GM18858 (cell line): ENCODE results near the gene PRSS56.

Experiments used
- ATAC-seq: cut with Tn5 transposase; IDR thresholded peaks from one replicate; pipeline ENCODE4 v1.9.1; 2021; ENCODE audit not compliant: unreplicated experiment

PRSS56 gene

DNA sequence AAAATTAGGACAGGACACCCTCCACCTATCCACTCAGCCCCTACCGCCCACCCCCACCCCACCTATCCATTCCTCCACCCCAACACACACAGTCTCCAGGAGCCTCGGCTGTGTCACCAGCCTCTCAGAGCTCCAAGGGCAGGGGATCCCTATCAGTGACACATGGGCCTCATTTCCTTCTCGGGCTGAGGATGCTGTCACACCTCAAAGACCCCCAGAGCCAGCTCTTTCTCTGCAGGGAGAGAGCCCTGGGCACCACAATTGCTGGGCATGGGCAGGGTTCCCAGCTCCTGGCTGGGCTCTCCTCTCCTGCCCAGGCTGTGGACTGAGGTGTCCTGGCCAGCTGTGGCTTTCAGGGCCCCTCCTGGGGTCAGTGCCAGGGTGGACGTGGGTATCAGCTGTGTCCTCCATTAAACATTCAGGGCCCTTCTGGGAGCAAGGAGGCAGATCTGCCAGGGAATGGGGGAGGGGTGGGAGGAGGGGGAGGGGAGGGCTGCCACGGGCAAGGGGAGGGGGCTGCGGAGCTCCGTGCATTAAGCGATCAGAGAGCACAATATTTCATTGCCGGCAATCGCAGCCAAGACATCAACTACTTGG, 18.3 kb upstream of the PRSS56 start:
- ATAC-seq, result no peak

DNA sequence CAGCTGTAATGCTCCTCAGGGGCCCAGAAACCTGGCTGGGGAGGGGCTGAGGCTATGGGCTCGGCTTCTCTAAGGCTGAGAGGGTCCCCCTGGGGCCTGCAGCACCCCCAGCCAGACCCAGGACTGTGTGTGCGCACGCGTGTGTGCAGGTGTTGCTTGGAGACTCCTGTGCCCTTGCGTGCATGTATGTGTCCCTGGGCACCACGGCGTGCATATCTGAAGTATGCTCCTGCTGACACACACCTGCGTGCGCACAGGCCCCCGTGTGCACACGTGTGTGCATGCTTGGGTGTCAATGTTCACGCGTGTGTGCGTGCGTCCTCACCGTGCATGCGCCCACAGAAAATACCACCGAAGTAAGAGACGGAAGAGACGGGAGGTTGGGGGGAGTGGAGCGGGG, 17.7 kb upstream of the PRSS56 start:
- no peak for ATAC-seq

DNA sequence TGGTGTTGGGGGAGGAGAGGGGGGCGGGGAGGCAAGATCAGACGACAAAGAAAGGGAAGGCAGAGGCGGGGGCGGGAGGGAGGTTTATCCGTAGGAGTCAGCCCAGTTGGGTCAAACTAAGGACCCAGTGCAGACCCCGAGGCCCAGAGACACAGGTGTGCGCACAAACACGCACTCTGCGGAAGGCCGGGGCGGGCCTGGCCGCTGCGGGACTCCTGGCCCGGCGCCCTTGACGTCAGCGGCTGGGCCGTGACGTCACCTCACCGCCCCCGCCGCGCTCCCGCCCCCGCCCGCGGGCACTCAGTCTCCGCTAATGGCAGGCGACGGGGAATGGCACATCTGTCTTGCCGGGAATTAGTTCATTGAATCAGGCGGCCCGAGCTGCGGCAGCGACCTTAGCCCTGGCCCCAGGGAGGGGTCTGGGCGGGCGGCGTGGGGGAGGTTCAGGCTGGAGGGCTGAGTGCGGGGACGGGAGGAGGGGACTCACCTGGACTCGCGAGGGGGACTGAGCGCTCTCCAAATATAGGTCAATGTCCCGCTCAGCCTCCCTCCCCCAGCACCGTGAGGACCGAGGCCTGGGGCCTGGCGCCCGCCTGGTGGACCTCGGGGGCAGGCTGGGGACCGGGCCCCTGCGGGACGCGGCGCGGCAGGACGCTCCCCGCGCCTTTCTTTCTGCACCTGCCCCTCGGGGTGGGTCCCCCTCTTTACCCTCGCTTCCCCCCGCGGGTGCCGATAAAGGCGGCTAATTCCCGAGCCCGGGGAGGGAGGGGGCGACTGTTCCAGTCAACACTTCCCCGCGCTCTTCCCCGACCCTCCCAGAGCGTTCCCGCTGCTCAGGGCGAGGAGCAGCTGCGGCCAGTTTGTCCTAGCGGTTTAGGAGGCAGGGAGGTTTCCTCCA, 17.0 kb upstream of the PRSS56 start:
- ATAC-seq, result no peak

DNA sequence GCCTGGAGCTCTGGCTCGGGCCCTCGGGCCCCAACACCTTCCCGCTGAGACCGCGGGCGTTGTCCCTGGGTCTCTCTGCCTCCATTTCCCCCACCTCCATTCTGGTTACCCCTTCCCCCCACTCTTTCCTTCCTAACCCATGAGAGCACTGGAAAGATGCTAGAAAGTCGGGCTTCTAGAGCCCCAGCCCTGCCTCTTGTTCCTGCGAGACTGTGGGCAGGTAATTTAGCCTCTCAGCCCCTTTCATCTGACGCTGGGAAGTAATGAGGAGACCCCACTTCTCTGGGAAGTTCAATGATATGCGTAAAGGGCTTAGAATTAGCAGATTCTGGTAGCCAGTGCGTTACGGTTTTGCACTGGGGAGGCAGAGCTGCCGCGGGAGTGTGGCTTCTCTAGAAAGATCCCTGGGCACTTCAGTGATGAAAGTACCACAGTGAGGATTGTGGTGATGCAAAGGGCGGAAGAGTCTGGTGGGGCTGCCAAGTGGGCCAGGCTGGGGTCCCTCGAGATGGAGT, 16.3 kb upstream of the PRSS56 start:
- ATAC-seq, result no peak

DNA sequence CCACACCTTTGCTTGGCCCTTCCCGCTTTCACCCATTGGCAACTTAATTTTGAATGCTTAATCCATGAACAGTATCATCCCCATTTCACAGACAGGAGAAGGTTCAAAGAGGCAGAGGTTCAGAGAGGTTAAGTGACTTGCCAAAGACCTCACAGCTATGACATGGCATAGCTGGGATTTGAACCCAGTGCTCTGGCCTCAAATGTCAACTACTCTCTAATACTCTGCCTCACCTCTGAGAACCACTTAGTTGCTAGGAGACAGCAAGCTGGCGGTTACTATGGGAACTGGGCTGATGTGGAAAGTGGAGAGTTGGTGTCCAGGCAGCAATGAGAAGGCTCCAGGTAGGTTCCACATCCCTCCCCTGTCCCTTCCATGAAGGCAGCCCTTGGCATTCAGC, 15.8 kb upstream of the PRSS56 start:
- ATAC-seq, result no peak

DNA sequence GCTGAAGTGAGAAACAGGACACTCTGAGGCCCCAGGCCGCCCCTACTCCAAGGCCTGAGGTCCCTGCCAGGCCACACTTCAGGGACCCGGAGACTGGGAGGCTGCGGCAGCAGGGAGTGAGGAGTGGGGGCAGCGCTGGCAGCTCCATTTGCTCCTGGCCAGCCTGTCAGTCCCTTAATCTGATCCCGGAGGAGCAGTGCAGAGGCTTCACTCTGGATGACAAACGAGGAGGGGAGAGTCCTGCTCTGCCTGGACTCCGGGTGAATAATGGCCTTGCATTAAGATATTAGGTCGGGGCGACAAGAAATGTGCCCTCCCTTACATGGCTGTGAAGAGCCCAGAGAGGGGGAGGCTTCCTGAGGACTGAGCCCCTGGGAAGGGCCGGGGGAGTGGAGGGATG, 14.3 kb upstream of the PRSS56 start:
- ATAC-seq, result no peak

DNA sequence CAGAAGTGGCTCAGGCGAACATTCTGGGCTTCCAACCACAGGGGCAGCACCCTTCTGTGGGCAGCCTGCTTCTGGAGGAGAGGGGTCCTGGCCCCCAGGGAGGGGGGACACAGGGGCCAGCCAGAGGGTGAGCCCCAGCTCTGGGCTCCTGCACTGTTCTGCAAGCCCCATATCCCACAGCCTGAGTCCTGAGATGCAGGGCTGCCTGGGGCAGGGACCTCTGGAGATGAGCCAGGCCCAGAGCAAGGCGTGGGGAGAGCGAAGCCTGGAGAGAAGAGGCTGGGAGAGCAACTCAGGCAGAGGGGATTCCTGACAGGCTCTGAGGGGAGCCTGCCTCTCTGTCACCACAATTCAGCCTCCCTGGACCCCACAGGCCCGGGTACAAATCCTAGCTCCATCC, 13.5 kb upstream of the PRSS56 start:
- no peak for ATAC-seq

DNA sequence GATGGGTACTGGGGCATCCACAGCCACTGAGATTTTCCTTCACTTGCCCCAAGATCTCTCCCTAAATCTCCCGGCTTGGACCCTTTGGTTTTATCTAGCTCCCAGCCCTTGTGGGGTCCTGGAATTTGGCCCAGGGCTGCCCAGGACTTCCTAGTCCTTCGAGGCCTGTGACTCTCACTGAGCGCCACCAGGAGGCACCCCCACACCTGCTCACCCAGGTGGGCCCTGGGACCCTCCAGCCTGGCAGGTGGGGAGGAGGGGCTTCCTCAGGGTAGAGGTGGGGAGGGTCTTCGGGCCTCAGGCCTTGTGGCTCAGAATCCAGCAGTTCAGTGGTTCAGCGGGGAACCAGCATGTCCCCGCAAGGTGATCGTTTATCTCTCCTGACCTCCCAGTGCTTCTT, 11.9 kb upstream of the PRSS56 start:
- no peak for ATAC-seq

DNA sequence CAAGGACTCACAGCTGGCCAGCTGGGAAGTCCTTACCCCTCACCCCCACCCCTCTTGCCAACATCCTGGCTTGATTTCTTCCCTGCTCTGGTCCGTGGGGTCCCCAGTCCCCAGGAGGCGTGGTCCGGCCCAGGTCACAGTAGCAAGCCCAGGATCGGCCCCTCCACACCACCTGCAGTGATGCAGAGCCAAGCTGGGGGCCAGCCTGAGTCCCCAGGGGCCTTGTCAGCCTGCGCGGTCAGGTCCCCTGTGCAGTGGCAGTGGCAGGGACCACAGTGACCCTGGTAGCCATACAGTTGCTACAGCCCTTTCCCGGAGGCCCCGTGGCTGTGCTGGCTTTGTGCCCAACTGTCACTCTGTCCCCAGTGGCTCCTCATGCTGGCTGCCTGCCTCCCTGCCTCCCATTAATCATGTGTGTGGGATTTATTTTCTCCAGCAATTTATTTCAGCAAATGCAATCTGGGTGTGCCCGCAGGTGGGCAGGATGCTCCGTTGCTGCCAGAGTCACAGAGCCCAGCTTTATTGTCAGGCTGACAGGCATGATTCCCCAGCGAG, 8.8 kb upstream of the PRSS56 start:
- ATAC-seq, result no peak

DNA sequence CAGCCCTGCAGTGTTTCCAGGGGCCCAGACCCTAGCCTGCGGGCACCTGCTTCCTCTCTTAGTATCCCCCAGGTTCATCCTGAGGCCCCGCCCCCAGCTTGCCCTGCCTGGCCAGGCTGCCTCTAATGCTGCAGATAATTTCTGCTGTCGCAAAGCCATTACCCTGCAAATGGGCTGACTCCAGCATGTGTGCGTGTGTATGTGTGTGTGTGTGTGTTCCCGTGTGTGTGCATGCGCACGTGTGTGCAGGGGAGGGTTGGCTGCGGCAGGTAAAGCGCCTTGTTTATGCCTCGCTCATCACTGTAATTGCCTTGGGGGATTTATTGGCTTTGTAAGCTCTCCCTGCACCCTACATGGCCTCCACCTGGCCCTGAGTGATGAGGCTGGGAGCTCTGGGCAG, 7.6 kb upstream of the PRSS56 start:
- no peak for ATAC-seq

DNA sequence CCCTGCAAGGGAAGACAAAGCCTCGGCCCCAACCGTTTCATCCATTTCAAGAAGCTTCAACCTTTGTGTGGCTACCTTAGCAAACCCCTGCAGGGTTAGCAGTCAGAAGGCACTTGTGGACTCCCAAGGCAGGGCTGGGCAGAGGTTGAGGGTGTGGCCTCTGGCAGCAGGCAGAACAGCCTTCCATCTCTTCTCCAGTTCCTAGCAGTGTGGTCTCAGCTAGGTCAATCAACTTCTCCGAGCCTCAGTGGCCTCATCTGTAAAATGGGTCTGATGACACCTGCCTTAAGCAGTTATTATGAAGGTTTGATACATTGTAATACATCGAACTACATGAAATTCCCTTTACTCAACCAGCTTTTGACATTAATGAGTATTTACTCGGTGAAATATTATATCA, 6.8 kb upstream of the PRSS56 start:
- ATAC-seq, result no peak

DNA sequence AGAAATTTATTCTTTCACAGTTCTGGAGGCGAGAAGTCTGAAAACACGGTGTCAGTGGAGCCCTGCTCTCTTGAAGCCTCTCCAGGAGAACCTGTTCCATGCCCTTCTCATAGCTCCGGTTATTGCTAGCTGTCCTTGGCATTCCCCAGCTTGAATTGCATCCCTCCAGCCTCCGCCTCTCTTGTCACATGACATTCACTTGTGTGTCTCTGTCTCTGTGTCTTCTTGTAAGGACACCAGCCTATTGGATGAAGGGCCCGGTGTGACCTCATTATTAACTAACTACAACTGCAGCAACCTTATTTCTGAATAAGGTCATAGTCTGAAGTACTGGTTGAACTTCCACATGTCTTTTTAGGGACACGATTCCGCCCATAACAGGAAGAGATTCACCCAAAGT, 4.5 kb upstream of the PRSS56 start:
- no peak for ATAC-seq

DNA sequence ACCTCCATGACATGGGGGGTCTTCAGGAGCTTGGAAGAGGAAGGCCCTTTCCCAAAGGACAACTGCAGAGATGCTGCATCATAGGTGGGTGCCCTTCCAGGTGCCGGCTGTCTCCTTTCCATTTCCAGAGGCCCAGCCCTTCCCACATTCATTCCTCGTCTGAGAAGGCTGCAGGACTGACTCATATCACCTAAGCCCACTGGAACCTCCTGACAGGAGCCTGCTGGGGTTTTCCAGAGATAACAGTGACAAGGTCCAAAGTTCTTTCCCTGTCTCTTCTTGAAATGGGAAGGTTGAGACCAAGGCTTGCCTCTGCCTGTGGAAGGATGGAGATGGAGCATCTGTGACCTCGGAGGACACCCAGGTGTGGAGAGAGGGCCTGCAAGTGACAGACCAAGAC, 3.6 kb upstream of the PRSS56 start:
- no peak for ATAC-seq

DNA sequence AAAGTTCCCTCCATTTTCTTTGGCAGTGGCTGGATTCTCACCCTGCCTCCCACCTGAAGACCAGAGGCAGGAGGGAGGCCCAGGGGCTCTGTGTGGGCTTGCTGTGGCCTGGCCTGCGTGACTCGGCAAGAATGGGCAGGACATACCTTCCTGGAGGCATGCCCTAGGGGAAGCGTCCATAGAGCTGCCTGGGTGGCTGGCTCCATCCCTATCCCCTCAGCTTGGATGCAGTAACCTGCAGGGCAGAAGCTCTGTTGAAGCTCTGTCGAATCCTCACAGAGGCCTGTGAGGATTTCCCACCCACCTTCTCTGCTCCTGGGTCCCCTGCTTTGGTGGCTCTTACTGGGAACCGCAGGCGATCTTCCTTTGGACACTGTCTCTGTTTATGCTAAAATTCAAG, 1.3 kb upstream of the PRSS56 start:
- ATAC-seq, result no peak

DNA sequence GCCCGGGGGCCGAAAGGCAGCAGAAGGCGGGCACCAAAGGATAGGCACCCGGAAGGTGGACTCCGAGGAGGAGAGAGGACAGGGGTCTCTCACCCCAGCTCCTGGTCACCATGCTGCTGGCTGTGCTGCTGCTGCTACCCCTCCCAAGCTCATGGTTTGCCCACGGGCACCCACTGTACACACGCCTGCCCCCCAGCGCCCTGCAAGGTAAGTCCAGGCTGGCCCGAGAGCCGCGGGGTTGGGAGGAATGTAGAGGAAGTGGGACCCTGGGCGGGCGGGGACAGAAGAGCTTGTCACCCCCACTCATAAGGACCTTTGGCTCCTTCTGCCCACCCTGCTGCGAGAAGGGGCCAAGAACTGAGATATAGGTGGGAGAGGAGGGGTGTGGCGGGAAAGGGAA, 301 bp downstream of the PRSS56 start:
- ATAC-seq, result no peak

DNA sequence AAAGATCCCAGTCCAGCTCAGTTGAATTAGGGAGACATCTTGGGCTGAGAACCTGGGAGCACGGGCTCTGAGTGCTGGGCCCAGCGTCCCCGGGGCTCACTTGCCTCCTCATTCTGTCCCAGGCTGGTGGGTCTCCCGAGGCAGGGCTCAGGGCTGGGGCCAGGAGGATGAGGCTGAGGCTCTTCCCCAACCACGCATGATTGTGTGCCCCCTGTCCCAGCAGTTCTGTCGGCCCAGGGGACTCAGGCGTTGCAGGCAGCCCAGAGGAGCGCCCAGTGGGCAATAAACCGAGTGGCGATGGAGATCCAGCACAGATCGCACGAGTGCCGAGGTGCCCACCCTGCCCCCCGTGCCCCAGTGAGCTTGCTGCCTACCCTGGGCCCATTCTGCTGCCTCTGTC, 910 bp downstream of the PRSS56 start:
- ATAC-seq, result no peak

DNA sequence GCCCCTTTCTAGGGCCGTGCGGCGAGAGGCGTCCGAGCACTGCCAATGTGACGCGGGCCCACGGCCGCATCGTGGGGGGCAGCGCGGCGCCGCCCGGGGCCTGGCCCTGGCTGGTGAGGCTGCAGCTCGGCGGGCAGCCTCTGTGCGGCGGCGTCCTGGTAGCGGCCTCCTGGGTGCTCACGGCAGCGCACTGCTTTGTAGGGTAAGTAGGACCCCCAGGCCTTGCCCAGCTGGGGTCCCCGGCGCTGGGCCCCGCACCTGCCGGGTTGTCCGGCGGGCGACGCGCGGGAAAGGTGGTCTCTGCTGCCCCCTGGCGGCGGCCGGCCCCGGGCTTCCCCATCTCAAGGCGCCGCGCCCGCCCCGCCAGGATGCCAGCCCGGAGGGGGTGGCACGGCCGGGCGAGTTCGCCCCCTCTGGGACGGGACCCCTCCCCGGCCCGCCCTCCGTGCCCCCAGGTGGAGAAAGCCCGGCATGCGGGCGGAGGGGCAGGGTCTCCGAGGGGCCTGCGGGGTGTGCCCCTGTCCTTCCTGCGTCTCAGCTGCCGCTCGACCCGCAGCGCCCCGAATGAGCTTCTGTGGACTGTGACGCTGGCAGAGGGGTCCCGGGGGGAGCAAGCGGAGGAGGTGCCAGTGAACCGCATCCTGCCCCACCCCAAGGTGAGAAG, 1.9 kb downstream of the PRSS56 start:
- ATAC-seq, result no peak

DNA sequence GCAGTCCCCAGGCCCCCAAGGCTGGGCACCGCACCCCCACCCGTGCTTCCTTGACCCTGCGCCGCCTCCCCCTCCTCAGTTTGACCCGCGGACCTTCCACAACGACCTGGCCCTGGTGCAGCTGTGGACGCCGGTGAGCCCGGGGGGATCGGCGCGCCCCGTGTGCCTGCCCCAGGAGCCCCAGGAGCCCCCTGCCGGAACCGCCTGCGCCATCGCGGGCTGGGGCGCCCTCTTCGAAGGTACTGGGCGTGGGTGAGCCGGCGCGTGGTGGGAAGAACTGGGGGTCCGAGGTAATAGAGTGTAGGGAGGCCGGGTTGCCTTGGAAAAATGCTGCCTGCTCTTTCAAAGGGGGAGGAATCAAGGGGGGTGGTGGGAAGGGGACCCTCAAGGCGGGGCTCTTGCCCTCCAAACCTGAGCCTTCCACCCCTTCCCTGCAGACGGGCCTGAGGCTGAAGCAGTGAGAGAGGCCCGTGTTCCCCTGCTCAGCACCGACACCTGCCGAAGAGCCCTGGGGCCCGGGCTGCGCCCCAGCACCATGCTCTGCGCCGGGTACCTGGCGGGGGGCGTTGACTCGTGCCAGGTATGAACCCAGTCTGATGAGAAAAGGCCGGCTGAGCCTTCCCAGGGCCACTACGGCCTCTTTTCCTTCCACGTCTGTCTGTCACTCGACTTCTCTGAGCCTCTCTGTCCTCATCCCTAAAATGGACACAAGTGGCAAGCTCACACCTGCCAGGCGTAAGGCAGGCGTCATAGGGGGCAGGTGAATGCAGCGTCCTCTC, 2.6 kb downstream of the PRSS56 start:
- ATAC-seq, result no peak

DNA sequence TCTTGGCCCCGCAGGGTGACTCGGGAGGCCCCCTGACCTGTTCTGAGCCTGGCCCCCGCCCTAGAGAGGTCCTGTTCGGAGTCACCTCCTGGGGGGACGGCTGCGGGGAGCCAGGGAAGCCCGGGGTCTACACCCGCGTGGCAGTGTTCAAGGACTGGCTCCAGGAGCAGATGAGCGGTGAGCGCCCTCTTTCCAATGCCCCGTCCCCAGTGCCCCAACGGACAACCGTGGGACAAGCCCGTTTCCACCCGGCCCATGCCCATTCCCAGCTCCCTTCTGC, 3.2 kb downstream of the PRSS56 start:
- no peak for ATAC-seq

DNA sequence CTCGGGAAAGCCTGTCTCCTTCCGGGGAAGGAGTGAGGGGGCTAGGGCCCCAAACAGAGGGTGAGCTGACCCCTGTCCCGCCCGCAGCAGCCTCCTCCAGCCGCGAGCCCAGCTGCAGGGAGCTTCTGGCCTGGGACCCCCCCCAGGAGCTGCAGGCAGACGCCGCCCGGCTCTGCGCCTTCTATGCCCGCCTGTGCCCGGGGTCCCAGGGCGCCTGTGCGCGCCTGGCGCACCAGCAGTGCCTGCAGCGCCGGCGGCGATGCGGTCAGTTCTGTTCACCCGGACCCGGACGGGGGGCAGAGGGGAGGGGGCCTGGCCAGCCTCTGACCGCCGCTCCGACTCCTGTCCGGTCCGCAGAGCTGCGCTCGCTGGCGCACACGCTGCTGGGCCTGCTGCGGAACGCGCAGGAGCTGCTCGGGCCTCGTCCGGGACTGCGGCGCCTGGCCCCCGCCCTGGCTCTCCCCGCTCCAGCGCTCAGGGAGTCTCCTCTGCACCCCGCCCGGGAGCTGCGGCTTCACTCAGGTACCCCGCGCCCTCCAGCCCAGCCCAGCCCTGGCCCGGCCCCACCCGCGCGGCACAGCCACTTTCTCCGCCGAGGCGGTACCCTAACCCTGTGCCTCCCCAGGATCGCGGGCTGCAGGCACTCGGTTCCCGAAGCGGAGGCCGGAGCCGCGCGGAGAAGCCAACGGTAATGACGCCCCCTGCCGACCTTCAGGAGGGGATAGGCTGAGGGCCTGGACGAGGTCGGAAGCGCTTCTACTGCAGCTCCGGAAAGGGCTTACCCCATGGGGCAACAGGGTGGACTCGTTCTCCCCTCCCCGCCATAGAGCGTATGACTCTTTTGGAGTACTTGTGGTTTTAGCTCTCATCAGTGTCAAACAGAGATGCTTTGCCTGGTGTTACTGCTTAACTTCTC, 3.8 kb downstream of the PRSS56 start:
- no peak for ATAC-seq
